NOMO-1 (cell line): ENCODE results near the gene BRME1.

Source experiments
- DNase-seq, 2 experiments: peaks; one replicate each; lab custom pipeline; 2025; ENCODE audit not compliant: unreplicated experiment in 2 of 2; lab: John Stamatoyannopoulos, UW

Gene BRME1

DNA sequence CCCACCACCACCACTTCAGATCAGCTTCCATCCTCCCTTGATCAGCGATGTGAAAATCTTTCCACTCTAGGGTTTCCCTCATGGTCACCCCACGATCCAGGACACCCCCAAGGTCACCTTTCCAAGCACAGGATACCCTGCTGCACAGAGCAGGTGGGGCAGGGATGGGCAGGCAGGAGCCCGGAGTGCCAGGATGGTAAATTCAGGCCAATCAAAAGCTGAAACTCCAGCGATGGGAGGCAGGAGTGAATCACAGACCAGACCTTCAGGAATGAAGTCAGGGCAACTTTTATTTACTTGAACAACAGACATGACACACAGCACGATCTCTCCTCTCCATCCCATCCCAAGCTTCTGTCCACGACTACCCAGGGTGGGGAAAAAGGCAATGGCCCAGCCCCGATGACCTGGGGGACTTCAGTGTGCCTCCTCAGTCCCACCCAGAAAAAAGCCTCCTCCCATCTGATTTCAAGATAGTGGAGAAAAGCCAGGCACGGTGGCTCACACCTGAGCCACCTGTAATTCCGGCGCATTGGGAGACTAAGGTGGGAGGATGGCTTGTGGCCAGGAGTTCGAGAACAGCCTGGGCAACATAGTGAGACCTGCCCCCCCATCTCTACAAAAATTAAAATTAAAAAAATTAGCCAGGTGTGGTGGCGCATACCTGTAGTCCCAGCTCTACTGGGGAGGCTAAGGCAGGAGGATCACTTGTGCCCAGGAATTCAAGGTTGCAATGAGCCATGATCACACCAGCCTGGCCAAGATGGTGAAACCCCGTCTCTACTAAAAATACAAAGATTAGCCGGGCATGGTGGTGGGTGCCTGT, 71.5 kb downstream of the BRME1 start:
- no peak for DNase-seq

DNA sequence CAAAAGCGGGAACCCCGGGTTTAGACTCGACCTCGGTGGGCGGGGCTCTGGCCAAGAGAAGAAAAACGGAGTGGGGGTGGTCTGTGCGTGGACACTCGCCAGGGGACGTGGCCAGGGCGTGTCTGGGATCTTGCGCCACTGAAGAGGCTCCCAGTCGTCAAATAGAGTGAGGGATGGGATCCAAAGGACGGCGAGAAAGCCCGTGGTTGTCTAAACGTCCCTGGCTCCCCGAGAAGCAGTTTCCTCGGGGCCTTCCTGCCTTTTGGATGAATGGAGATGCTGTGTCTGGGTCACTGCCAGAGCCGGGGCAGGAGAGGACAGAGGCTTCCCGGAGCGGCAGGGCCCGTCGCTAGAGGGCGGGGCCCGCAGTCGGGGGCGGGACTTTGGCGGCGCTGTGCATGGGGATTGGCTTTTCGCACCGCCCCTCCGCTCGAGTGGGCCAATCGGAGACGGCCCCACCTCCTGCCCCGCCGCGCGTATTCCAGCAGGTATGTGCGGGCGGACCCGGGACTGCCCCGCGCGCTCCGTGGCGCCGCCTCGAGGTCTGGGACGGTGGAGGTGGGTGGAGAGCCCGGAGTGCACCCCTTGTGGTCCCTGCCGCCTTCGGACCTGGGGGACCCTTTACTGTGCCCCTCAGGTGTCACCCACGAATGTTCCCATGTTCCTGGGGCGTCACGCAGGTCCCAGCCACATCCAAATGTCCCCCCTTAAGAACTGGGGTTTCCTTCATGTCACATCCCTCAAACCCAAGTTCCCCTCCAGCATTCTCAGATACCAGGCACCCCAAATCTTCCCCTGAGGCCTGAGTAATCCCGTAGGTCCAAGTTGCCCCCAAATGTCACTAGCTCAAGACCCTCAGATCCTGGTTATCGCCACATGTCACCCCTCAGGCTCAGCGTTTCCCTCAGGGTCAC, 72.3 kb downstream of the BRME1 start:
- peak; percentile 73 to 85 for DNase-seq
